Hematopoietic multipotent progenitor cell (in vitro differentiated cells): ENCODE data around the gene CBL. TPM values are rescaled to one million over a fixed set of nuclear protein-coding genes. Genes with fewer than 3 reads are reported as not detected.

ENCODE experiments used
- DNase-seq, 3 donors: peaks; one replicate each; pipeline ENCODE4 v3.0.0-alpha.2; 2011 to 2015; ENCODE audit warnings: low read depth in 2 of 3, low spot score in 2 of 3
- total RNA-seq: library from RNA; depleted of rRNA; stranded (reverse); fragments of >200 nt; gene quantifications from one replicate; pipeline ENCODE4 v1.2.3, GENCODE V29; 2012

Gene CBL
- total RNA-seq, 1 donor, result 7.8 TPM

- DNase-seq, result no peak
These were observed 99.6 kb downstream of the CBL start for GRCh38 chr11:119305556-119306372.

- no peak for DNase-seq
These were observed 100.3 kb downstream of the CBL start for GRCh38 chr11:119306373-119306890.

GRCh38 chr11:119307219-119307618, 101.1 kb downstream of the CBL start:
- no peak for DNase-seq

GRCh38 chr11:119307974-119308373, 101.8 kb downstream of the CBL start:
- no peak for DNase-seq

GRCh38 chr11:119309411-119309810, 103.3 kb downstream of the CBL start:
- DNase-seq, result no peak

- no peak for DNase-seq
These were observed 104.0 kb downstream of the CBL start for GRCh38 chr11:119309953-119310681.

- no peak for DNase-seq
These were observed 104.5 kb downstream of the CBL start for GRCh38 chr11:119310682-119311052.

- no peak for DNase-seq
These were observed 108.6 kb downstream of the CBL start for GRCh38 chr11:119314726-119315125.

GRCh38 chr11:119315131-119316015, 109.2 kb downstream of the CBL start:
- peak in 2 of 3 donors; percentile 48 to 57 for DNase-seq

GRCh38 chr11:119316016-119316728, 110.0 kb downstream of the CBL start:
- no peak for DNase-seq

GRCh38 chr11:119316729-119317591, 110.8 kb downstream of the CBL start, which contains the start of gene MCAM:
TSS of gene MCAM (minus strand) at chr11:119317130. CDS start at chr11:119317101, 29 bp downstream.
- DNase-seq, result peak in 1 of 3 donors; percentile 26

- no peak for DNase-seq
These were observed 111.6 kb downstream of the CBL start for GRCh38 chr11:119317592-119318239.

- DNase-seq, result peak in 1 of 3 donors; percentile 10
These were observed 112.3 kb downstream of the CBL start for GRCh38 chr11:119318240-119319135.

GRCh38 chr11:119319136-119319699, 113.1 kb downstream of the CBL start:
- no peak for DNase-seq

GRCh38 chr11:119319700-119320239, 113.6 kb downstream of the CBL start:
- no peak for DNase-seq

GRCh38 chr11:119320240-119320775, 114.2 kb downstream of the CBL start:
- no peak for DNase-seq
